Measurements from ENCODE around the gene PNLDC1. TPM values are rescaled to one million over a fixed set of nuclear protein-coding genes. Genes with fewer than 3 reads are reported as not detected.

Gene PNLDC1
- total and polyA plus RNA-seq, 5 donors from 2014 or later: 0.21 TPM; not detected in 4

DNA sequence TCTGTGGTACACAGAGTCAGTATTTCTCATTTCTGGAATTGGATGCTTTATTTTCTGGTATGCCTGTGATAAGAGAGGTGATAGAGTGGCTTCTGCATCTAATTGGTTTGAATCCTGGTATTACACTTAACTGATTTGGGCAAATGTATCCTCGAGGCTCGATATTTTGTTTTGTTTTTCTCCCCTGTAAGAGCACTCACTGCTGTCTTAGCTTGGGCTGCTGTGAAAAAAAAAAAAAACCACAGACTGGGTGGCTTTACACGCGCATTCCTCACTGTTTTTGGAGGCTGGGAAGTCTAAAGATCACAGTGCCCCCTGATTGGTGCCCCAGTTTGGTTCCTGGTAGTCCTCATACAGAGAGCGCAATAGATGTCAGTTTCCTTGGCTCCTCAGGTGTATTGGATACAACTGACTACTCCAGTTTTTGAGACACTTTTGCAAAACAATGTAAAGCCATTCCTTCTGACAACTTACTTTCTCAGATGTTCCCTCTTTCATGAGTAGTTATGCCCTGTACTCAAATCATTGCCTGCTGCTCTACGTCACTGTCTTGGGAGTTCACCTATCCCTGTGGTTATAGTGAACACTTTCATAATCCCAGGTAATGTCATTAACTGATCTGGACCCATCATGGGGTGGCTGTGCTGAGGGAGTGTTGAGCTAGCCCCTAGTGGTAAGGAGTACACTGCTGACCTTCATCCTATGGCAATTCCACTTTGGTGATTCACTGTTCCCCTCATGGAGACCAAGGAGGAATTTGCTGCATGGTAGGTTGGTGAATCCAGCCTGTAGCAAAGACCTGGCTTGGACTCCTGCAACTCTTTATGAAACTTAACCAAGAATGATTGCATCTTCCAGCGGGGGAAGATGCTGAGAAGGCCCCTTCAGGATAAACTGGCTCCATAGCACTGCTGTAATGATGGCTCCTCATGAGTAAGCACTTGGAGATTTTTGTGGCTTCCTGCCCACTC, 41.8 kb upstream of the PNLDC1 start:
- peaks cover 38% of the 10 kb centered on the region for H3K36me3 ChIP-seq (ENCODE audit: control insufficient read depth, insufficient read depth, low read length)
- H3K36me3 Mint-ChIP-seq: peaks cover 29% of the 10 kb centered on the region
- H3K4me1 Mint-ChIP-seq: peaks cover 14 to 36% (median 33%) of the 10 kb centered on the region in 4 donors
- H3K9me3 Mint-ChIP-seq: peaks cover 0 to 3% (median 0%) of the 10 kb centered on the region in 7 donors
- no peaks in the 10 kb centered on the region for H3K9me3 ChIP-seq (ENCODE audit: control insufficient read depth in 2 of 2, low read length in 2 of 2)
- H3K4me3 Mint-ChIP-seq: peak overlapping the region in 2 of 4 donors; percentile 61 to 62
- no peak overlapping the region for H3K4me3 ChIP-seq (ENCODE audit: low read depth, low read length)
- H3K27me3 ChIP-seq (ENCODE audit: control insufficient read depth, insufficient read depth, low read length): no peaks in the 10 kb centered on the region
- no peak overlapping the region for H3K27ac ChIP-seq (ENCODE audit: insufficient read depth, low read length, poor library complexity, severe bottlenecking)
- no peak for DNase-seq
- H3K27ac Mint-ChIP-seq: peak overlapping the region in 1 of 3 donors; percentile 41
- H3K4me1 ChIP-seq (ENCODE audit: control insufficient read depth, insufficient read depth, low read length, poor library complexity, severe bottlenecking): peaks cover 16% of the 10 kb centered on the region
- no peak for ATAC-seq (ENCODE audit: low read depth in 2 of 2)
- H3K27me3 Mint-ChIP-seq: no peaks in the 10 kb centered on the region

DNA sequence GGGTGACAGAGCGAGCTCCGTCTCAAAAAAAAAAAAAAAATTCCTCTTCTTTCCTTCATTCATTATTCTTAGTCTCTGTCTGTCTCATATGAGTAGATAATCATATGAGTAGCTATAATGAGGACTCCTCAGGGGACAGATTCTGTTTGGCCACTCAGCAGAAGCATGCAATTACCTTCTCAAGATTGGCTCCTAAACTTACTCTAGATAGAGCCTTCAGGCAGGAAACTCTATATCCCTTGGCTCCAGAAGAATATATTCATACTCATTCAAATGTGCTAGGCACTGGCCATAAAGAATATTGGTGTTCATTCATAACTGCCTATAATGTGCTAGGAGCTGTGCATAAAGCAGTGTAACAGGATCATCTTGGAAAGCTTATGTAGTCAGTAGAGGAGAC, 40.4 kb upstream of the PNLDC1 start:
- Mint-ChIP-seq H3K36me3 (peaks cover 26% of the 10 kb centered on the region), H3K4me3 (peak overlapping the region; percentile 58 to 97 (median 70)), H3K9me3 (peaks cover 0 to 3% (median 0%) of the 10 kb centered on the region in 7 donors), H3K27me3 (no peaks in the 10 kb centered on the region), H3K4me1 (peaks cover 12 to 40% (median 33%) of the 10 kb centered on the region in 4 donors), H3K27ac (peak overlapping the region; percentile 6 to 31 (median 7))
- peak overlapping the region; percentile 98 for H3K27ac ChIP-seq (ENCODE audit: insufficient read depth, low read length, poor library complexity, severe bottlenecking)
- H3K9me3 ChIP-seq (ENCODE audit: control insufficient read depth in 2 of 2, low read length in 2 of 2): no peaks in the 10 kb centered on the region
- H3K4me1 ChIP-seq (ENCODE audit: control insufficient read depth, insufficient read depth, low read length, poor library complexity, severe bottlenecking): peaks cover 16% of the 10 kb centered on the region
- peaks cover 29% of the 10 kb centered on the region for H3K36me3 ChIP-seq (ENCODE audit: control insufficient read depth, insufficient read depth, low read length)
- no peak overlapping the region for H3K4me3 ChIP-seq (ENCODE audit: low read depth, low read length)
- DNase-seq: no peak
- no peak for ATAC-seq (ENCODE audit: low read depth in 2 of 2)
- H3K27me3 ChIP-seq (ENCODE audit: control insufficient read depth, insufficient read depth, low read length): no peaks in the 10 kb centered on the region

DNA sequence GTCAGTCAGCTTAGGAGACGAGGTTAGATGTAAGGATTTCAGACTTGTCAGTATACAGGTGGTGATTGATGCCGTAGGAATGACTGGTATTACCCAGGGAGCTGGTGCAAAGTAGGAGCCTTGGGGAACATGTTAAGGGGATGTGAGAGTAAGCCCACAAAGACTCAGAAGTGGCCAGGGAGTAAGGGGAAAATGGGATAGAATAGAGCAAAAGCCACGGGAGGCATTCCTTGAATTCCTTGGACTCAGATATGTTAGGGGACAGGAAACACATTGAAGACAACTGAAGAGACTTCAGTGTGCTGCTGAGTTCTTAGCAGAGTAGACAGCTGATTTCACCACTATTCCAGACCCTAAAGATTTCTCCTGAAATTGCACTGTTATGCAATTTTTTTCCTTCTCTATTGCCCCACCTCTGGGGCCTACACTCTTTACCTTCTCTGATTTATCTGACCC, 39.4 kb upstream of the PNLDC1 start:
- H3K36me3 Mint-ChIP-seq: peaks cover 22% of the 10 kb centered on the region
- H3K27me3 Mint-ChIP-seq: no peaks in the 10 kb centered on the region
- H3K4me3 ChIP-seq (ENCODE audit: low read depth, low read length): peak overlapping the region; percentile 77
- DNase-seq: no peak
- peaks cover 22% of the 10 kb centered on the region for H3K36me3 ChIP-seq (ENCODE audit: control insufficient read depth, insufficient read depth, low read length)
- peaks cover 0 to 3% (median 0%) of the 10 kb centered on the region in 7 donors for H3K9me3 Mint-ChIP-seq
- H3K27ac Mint-ChIP-seq: peak overlapping the region in 2 of 3 donors; percentile 97 to 98
- H3K4me1 Mint-ChIP-seq: peaks cover 7 to 41% (median 32%) of the 10 kb centered on the region in 4 donors
- ATAC-seq (ENCODE audit: low read depth in 2 of 2): no peak
- H3K4me3 Mint-ChIP-seq: peak overlapping the region; percentile 95 to 100 (median 97)
- H3K27ac ChIP-seq (ENCODE audit: insufficient read depth, low read length, poor library complexity, severe bottlenecking): peak overlapping the region; percentile 98
- peaks cover 16% of the 10 kb centered on the region for H3K4me1 ChIP-seq (ENCODE audit: control insufficient read depth, insufficient read depth, low read length, poor library complexity, severe bottlenecking)
- H3K27me3 ChIP-seq (ENCODE audit: control insufficient read depth, insufficient read depth, low read length): no peaks in the 10 kb centered on the region
- H3K9me3 ChIP-seq (ENCODE audit: control insufficient read depth in 2 of 2, low read length in 2 of 2): no peaks in the 10 kb centered on the region

- Mint-ChIP-seq H3K9me3 (peaks cover 0 to 3% (median 0%) of the 10 kb centered on the region in 7 donors), H3K4me1 (peaks cover 11 to 42% (median 29%) of the 10 kb centered on the region in 4 donors), H3K4me3 (peak overlapping the region; percentile 95 to 100 (median 97)), H3K27ac (peak overlapping the region; percentile 97 to 98 (median 97)), H3K27me3 (no peaks in the 10 kb centered on the region), H3K36me3 (peaks cover 18% of the 10 kb centered on the region)
- H3K4me1 ChIP-seq (ENCODE audit: control insufficient read depth, insufficient read depth, low read length, poor library complexity, severe bottlenecking): peaks cover 16% of the 10 kb centered on the region
- ATAC-seq (ENCODE audit: low read depth in 2 of 2) (no peak), DNase-seq (no peak)
- H3K27me3 ChIP-seq (ENCODE audit: control insufficient read depth, insufficient read depth, low read length): no peaks in the 10 kb centered on the region
- peak overlapping the region; percentile 98 for H3K27ac ChIP-seq (ENCODE audit: insufficient read depth, low read length, poor library complexity, severe bottlenecking)
- H3K4me3 ChIP-seq (ENCODE audit: low read depth, low read length): peak overlapping the region; percentile 77
- peaks cover 20% of the 10 kb centered on the region for H3K36me3 ChIP-seq (ENCODE audit: control insufficient read depth, insufficient read depth, low read length)
- no peaks in the 10 kb centered on the region for H3K9me3 ChIP-seq (ENCODE audit: control insufficient read depth in 2 of 2, low read length in 2 of 2)
These were observed 38.8 kb upstream of the PNLDC1 start for GRCh38 chr6:159761129-159761872.

- DNase-seq: peak; percentile 93 to 95 (median 93)
- Mint-ChIP-seq H3K27me3 (no peaks in the 10 kb centered on the region), H3K36me3 (peaks cover 25% of the 10 kb centered on the region)
These were observed 38.0 kb upstream of the PNLDC1 start, which contains the start of gene ACAT2 for GRCh38 chr6:159761873-159762680. Gene ACAT2 (plus strand): TSS chr6:159762045. CDS start chr6:159762088, 43 bp downstream.

DNA sequence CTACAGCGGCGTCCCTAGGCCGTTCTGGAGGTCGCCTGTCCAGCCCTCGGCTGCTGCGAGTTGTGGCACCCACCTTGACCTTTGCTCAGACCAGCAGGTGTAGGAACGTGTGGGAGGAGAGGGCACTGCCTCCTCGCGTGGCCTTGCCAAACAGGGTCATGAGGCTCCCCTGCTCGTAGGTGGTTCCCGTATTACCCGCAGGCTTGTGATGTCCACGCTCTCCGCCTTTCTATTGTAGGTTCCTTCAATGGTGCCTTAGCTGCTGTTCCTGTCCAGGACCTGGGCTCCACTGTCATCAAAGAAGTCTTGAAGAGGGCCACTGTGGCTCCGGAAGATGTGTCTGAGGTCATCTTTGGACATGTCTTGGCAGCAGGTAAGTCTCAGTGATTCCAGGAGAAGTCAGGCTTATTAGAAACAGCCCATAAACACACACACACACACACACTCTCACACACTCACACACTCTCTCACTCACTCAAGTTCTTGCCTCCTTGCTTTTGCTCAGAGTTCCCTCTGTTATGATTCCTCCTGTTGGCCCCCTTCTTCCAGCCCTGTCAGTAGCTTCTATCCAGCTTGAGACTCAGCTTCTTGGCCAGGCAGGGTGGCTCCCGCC, 37.3 kb upstream of the PNLDC1 start:
- Histone ChIP-seq H3K4me1 (ENCODE audit: control insufficient read depth, insufficient read depth, low read length, poor library complexity, severe bottlenecking) (peaks cover 16% of the 10 kb centered on the region), H3K9me3 (ENCODE audit: control insufficient read depth in 2 of 2, low read length in 2 of 2) (no peaks in the 10 kb centered on the region), H3K36me3 (ENCODE audit: control insufficient read depth, insufficient read depth, low read length) (peaks cover 27% of the 10 kb centered on the region), H3K4me3 (ENCODE audit: low read depth, low read length) (peak overlapping the region; percentile 80), H3K27ac (ENCODE audit: insufficient read depth, low read length, poor library complexity, severe bottlenecking) (peak overlapping the region; percentile 98), H3K27me3 (ENCODE audit: control insufficient read depth, insufficient read depth, low read length) (no peaks in the 10 kb centered on the region)
- peaks cover 27% of the 10 kb centered on the region for H3K36me3 Mint-ChIP-seq
- no peaks in the 10 kb centered on the region for H3K27me3 Mint-ChIP-seq
- peak overlapping the region; percentile 97 to 100 (median 98) for H3K4me3 Mint-ChIP-seq
- ATAC-seq (ENCODE audit: low read depth in 2 of 2): no peak
- peak overlapping the region; percentile 94 to 98 (median 97) for H3K27ac Mint-ChIP-seq
- peak in 2 of 3 donors; percentile 30 to 44 for DNase-seq
- peaks cover 11 to 42% (median 30%) of the 10 kb centered on the region in 4 donors for H3K4me1 Mint-ChIP-seq
- peaks cover 0 to 3% (median 0%) of the 10 kb centered on the region in 7 donors for H3K9me3 Mint-ChIP-seq

More at GRCh38 chr6:159761873-159762680, 38.0 kb upstream of the PNLDC1 start, which contains the start of gene ACAT2:
- no peaks in the 10 kb centered on the region for H3K27me3 ChIP-seq (ENCODE audit: control insufficient read depth, insufficient read depth, low read length)
- peak; percentile 94 to 95 for ATAC-seq (ENCODE audit: low read depth in 2 of 2)
- H3K27ac ChIP-seq (ENCODE audit: insufficient read depth, low read length, poor library complexity, severe bottlenecking): peak within 1 kb of the TSS; percentile 98
- peaks cover 24% of the 10 kb centered on the region for H3K36me3 ChIP-seq (ENCODE audit: control insufficient read depth, insufficient read depth, low read length)
- Mint-ChIP-seq H3K4me1 (peaks cover 11 to 42% (median 30%) of the 10 kb centered on the region in 4 donors), H3K27ac (peak within 1 kb of the TSS; percentile 97 to 98 (median 97)), H3K9me3 (peaks cover 0 to 3% (median 0%) of the 10 kb centered on the region in 7 donors), H3K4me3 (peak within 1 kb of the TSS; percentile 97 to 100 (median 98))
- no peaks in the 10 kb centered on the region for H3K9me3 ChIP-seq (ENCODE audit: control insufficient read depth in 2 of 2, low read length in 2 of 2)
- H3K4me3 ChIP-seq (ENCODE audit: low read depth, low read length): peak within 1 kb of the TSS; percentile 80
- H3K4me1 ChIP-seq (ENCODE audit: control insufficient read depth, insufficient read depth, low read length, poor library complexity, severe bottlenecking): peaks cover 16% of the 10 kb centered on the region
